ENCODE measurements around the gene KMT2A. TPM values are rescaled to one million over a fixed set of nuclear protein-coding genes. Genes with fewer than 3 reads are reported as not detected.
A peak's percentile ranks its signal among the peaks of the same experiment; 100 is the strongest.

Gene KMT2A
- 16.7 and 24.2 TPM in 2 replicates for polyA plus RNA-seq
- 93.2 and 135 TPM in 2 replicates for polyA minus RNA-seq

DNA sequence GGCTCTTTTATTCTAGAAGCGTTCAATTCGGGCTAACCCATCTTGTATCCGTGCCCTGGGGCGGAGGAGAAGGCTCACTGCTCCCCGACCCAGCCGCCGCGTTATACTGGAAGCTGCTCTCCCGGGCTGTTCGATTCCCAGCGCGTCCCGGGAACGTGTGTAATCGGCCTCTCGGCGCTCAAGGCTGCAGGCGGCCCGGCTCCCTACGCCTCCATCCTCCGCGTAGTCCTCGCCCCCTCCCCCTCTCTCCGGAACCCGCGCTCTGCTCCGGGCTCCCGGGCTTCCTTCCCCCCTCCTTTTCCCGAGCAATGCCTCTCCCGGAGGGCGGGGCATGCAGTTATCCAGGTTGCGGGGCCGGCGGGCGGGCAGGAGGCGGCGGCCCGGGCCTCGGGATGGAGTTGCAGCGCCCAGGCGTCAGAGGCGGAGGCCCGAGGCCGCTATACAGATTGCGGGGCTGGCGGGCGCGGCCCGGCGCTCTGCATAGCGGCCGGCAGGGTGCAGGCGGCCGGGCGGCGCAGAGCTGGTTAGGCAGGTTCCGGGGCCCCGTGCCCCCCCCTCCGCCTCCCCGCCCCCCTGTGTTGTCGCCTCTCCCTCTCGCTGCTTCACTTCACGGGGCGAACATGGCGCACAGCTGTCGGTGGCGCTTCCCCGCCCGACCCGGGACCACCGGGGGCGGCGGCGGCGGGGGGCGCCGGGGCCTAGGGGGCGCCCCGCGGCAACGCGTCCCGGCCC, at the start of gene KMT2A:
KMT2A (plus strand) TSS at position 600 of the 732 bp plus-strand sequence; CDS start at position 621, 21 bp downstream.
- no peak for TF ChIP-seq RAD21 (conservative IDR thresholded peaks at IDR 0.05)
- peak; percentile 63 for TF ChIP-seq EP300 (conservative IDR thresholded peaks at IDR 0.05; ENCODE audit: poor library complexity, severe bottlenecking)
- peak; percentile 56 for TF ChIP-seq TAF1 (IDR thresholded peaks at IDR 0.05; ENCODE audit: low read depth)
- TF ChIP-seq, protein P1, sequence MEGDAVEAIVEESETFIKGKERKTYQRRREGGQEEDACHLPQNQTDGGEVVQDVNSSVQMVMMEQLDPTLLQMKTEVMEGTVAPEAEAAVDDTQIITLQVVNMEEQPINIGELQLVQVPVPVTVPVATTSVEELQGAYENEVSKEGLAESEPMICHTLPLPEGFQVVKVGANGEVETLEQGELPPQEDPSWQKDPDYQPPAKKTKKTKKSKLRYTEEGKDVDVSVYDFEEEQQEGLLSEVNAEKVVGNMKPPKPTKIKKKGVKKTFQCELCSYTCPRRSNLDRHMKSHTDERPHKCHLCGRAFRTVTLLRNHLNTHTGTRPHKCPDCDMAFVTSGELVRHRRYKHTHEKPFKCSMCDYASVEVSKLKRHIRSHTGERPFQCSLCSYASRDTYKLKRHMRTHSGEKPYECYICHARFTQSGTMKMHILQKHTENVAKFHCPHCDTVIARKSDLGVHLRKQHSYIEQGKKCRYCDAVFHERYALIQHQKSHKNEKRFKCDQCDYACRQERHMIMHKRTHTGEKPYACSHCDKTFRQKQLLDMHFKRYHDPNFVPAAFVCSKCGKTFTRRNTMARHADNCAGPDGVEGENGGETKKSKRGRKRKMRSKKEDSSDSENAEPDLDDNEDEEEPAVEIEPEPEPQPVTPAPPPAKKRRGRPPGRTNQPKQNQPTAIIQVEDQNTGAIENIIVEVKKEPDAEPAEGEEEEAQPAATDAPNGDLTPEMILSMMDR (IDR thresholded peaks at IDR 0.05; ENCODE audit: poor library complexity, severe bottlenecking) = peak; percentile 76
- TF ChIP-seq SMC3 (conservative IDR thresholded peaks at IDR 0.05; ENCODE audit: poor library complexity) = no peak
- TF ChIP-seq POLR2AphosphoS5 (IDR thresholded peaks at IDR 0.05) = peak; percentile 75
- TF ChIP-seq MXI1 (conservative IDR thresholded peaks at IDR 0.05; ENCODE audit: poor library complexity, severe bottlenecking) = peak; percentile 51
- no peak for TF ChIP-seq EZH2 (IDR thresholded peaks at IDR 0.05; ENCODE audit: borderline replicate concordance, insufficient read depth, low read length, poor library complexity, severe bottlenecking)
- TF ChIP-seq, protein P2, sequence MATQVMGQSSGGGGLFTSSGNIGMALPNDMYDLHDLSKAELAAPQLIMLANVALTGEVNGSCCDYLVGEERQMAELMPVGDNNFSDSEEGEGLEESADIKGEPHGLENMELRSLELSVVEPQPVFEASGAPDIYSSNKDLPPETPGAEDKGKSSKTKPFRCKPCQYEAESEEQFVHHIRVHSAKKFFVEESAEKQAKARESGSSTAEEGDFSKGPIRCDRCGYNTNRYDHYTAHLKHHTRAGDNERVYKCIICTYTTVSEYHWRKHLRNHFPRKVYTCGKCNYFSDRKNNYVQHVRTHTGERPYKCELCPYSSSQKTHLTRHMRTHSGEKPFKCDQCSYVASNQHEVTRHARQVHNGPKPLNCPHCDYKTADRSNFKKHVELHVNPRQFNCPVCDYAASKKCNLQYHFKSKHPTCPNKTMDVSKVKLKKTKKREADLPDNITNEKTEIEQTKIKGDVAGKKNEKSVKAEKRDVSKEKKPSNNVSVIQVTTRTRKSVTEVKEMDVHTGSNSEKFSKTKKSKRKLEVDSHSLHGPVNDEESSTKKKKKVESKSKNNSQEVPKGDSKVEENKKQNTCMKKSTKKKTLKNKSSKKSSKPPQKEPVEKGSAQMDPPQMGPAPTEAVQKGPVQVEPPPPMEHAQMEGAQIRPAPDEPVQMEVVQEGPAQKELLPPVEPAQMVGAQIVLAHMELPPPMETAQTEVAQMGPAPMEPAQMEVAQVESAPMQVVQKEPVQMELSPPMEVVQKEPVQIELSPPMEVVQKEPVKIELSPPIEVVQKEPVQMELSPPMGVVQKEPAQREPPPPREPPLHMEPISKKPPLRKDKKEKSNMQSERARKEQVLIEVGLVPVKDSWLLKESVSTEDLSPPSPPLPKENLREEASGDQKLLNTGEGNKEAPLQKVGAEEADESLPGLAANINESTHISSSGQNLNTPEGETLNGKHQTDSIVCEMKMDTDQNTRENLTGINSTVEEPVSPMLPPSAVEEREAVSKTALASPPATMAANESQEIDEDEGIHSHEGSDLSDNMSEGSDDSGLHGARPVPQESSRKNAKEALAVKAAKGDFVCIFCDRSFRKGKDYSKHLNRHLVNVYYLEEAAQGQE (IDR thresholded peaks at IDR 0.05; ENCODE audit: borderline replicate concordance) = peak; percentile 73
- Histone ChIP-seq H3F3A (ENCODE audit: insufficient read depth, low read length, poor library complexity, severe bottlenecking) (peaks cover 9% of the 10 kb centered on the region), H3K9me3 (ENCODE audit: low read length) (no peaks in the 10 kb centered on the region), H3K27me3 (ENCODE audit: insufficient read depth, low read depth, low read length) (no peaks in the 10 kb centered on the region), H3K9me2 (ENCODE audit: insufficient read depth, low read length) (no peaks in the 10 kb centered on the region), H3K27ac (ENCODE audit: low read length) (peak within 1 kb of the TSS; percentile 98), H3K4me3 (ENCODE audit: low read length) (peak within 1 kb of the TSS; percentile 96), H3K9ac (ENCODE audit: low read length) (peak within 1 kb of the TSS; percentile 99), H3K36me3 (ENCODE audit: insufficient read depth, low read length) (no peaks in the 10 kb centered on the region), H3K79me2 (replicated peaks; ENCODE audit: insufficient read depth, low read length) (peaks cover 44% of the 10 kb centered on the region), H3K4me2 (ENCODE audit: low read length) (peak within 1 kb of the TSS; percentile 90), H2AFZ (ENCODE audit: low read depth, low read length) (peak within 1 kb of the TSS; percentile 40), H4K20me1 (ENCODE audit: insufficient read depth) (peaks cover 28% of the 10 kb centered on the region)

DNA sequence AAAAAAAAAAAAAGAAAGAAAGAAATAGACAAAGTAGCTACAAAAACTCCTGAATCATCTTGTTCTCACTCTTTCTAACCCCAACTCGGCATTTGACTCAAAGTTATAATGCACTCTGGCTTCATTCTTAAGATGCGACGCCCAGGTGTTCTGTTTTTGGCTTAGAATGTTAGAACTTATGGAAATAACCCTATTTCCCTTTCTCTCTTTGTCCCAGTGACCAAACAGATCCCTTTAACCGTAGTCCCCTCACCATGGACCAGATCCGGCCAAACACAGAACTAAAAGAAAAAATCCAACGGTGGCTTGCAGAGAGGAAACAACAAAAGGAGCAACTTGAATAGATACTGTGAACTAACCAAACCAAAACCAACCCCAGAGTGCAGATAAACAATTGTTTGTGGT, 40.2 kb upstream of the KMT2A start:
- no peaks in the 10 kb centered on the region for H4K20me1 ChIP-seq (ENCODE audit: insufficient read depth)
- H2AFZ ChIP-seq (ENCODE audit: low read depth, low read length) = no peak overlapping the region
- H3K4me2 ChIP-seq (ENCODE audit: low read length) = no peak overlapping the region
- H3K9ac ChIP-seq (ENCODE audit: low read length) = no peak overlapping the region
- no peaks in the 10 kb centered on the region for H3K9me3 ChIP-seq (ENCODE audit: low read length)
- H3K9me2 ChIP-seq (ENCODE audit: insufficient read depth, low read length) = no peaks in the 10 kb centered on the region
- H3F3A ChIP-seq (ENCODE audit: insufficient read depth, low read length, poor library complexity, severe bottlenecking) = no peaks in the 10 kb centered on the region
- TF ChIP-seq, protein P1 (IDR thresholded peaks at IDR 0.05; ENCODE audit: poor library complexity, severe bottlenecking) = no peak
- TF ChIP-seq TAF1 (IDR thresholded peaks at IDR 0.05; ENCODE audit: low read depth) (no peak), MXI1 (conservative IDR thresholded peaks at IDR 0.05; ENCODE audit: poor library complexity, severe bottlenecking) (no peak), POLR2AphosphoS5 (IDR thresholded peaks at IDR 0.05) (no peak)
- TF ChIP-seq, protein P2 (IDR thresholded peaks at IDR 0.05; ENCODE audit: borderline replicate concordance) = no peak
- H3K36me3 ChIP-seq (ENCODE audit: insufficient read depth, low read length) = no peaks in the 10 kb centered on the region
- no peak overlapping the region for H3K4me3 ChIP-seq (ENCODE audit: low read length)
- no peaks in the 10 kb centered on the region for H3K27me3 ChIP-seq (ENCODE audit: insufficient read depth, low read depth, low read length)
- H3K79me2 ChIP-seq (replicated peaks; ENCODE audit: insufficient read depth, low read length) = no peaks in the 10 kb centered on the region
- H3K27ac ChIP-seq (ENCODE audit: low read length) = no peak overlapping the region

All from neural cell (in vitro differentiated cells).